HS-27A (cell line): Measurements from ENCODE around the gene PPP2R5C.
"Not testable (repeated sequence)": the region's sequence is repeated elsewhere in the genome, so short reads cannot be mapped to it uniquely, and the experiment has no call there.

ENCODE experiments used
- DNase-seq: peaks from one replicate; pipeline ENCODE4 v3.0.0-alpha.2; 2012; ENCODE audit warnings: low read depth, missing footprints

The PPP2R5C gene

DNA sequence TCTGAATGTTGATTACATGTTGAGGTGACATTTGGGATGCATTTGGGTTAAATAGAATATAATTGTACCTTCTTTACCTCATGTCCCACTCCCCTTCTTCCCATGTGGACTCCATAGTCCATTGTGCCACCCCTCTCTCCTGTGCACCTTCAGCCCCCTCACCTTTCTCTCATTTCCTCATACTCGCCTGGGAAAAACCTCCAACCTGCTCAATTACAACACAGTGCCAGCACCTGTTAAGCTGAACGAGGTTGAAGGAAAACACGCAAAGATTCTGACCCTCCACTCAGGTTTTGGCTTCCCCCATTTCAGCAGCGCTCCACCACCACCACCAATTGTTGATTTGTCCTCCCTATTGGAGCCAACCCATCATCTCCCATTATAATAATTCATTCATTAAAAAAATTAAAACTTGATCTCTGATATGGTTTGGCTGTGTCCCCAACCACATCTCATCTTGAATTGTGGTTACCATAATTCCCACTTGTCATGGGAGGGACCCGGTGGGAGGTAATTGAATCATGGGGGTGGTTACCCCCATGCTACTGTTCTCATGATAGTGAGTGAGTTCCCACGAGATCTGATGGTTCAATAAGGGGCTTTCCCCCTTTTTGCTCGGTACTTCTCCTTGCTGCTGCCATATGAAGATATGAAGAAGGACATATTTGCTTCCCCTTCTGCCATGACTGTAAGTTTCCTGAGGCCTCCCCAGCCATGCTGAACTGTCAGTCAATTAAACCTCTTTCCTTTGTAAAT lies 33.7 kb upstream of the PPP2R5C start:
- no peak for DNase-seq

DNA sequence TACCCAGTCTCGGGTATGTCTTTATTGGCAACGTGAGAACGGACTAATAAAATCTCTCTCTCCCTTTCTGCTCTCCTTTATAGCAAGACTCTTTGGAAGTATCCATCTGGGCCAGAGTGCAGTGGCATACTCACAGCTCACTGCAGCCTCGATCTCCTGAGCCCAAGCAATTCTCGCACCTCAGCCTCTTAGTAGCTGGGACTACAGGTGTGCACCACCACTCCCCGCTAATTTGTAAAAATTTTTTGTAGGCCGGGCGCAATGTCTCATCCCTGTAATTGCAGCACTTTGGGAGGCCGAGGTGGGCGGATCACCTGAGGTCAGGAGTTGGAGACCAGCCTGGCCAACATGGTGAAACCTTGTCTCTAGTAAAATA lies 33.2 kb upstream of the PPP2R5C start:
- no peak for DNase-seq

DNA sequence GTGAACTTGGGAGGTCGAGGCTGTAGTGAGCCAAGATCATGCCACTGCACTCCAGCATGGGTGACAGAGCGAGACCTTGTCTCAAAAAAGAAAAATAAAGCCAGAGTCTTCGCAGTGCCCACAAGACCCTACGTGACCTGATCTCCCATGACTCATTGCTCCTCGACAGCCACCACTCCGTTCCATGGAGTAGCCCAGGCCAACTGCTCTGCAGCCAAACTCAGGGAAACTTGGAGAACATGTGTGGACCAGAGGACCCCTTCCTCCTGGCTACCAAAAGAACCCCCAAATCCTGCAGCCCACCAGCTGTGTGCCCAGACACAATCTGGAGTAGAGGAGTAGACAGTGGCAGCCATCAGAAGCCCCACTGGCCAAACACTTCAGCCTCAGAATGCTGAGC lies 32.1 kb upstream of the PPP2R5C start:
- no peak for DNase-seq

DNA sequence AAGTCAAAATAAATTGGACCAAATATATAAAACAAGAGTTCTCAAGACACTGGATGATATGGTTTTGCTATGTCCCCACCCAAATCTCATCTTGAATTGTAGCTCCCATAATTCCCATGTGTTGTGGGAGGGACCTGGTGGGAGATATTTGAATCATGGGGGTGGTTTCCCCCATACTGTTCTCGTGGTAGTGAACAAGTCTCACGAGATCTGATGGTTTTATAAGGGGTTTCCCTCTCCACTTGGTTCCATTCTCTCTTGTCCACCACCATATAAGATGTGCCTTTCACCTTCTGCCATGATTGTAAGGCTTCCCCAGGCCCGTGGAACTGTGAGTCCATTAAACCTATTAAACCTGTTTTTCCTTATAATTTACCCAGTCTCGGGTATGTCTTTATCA lies 31.4 kb upstream of the PPP2R5C start:
- DNase-seq: not testable (repeated sequence)

DNA sequence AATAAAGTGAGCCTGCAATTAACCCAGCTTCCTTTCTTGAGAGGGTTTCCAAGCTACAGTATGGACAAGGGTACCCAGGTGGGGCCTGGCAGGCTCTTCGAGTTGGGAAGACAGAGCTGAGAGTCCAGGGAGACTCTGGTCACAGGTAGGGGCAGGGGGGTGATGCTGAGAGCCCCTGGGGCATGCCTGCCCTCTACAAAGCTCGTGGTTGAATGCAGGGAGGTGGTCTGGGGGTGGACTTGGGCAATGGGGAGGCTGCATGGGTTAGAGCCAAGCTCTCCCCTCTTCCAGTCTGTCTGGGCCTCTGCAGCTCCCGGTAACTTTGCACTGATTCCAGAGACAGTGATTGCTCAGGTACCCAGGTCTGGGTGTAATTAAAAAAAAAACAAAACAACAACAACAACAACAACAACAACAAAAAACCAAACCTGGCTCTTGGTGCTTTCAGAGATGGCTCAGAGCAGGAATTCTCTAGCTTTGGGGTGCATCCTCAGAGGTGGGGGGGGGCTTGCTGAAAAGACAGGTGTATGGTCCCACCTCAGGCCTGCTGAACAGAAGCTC lies 30.8 kb upstream of the PPP2R5C start:
- no peak for DNase-seq

DNA sequence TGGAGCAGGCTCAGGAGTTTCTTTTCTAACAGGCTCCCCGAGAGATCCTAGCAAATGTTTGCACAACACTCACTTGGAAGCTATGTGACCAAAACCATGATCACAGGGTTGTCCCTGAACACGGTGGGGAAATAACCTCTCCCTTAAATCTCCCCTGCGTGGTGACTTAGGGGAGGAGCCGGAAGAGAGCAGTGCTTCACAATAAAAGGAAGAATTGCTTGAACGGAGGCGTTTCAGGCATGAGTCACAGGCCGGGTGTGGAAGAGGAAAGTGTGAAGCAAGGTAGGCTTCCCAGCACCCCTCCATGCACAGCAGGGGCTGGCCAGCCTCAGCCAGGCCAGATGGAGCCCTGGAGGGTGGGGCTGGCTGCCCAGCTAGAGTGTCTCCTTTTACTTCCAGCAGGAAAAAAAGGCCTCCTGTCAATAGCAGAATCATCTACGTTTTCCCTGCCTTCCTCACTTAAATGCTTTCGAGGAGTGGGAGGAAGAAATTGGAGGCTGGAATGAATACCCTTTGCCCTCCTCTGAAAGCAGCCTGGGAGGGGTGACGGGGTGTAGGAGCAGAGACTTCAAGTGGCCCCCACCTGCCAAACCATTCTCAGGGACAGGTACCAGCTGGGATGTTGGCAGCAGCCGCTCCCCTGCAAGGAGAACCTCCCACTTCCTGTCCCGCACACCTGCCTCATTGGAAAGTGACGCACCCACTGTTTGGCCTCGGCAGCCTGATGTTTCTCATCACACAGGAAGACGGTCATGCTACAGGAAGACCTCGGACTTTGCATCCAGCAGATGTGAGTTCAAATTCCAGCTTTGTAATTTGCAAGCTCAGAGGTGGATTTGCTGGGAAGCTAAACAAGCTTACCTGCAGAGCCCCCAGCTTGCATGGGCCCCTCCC lies 30.1 kb upstream of the PPP2R5C start:
- peak; percentile 41 for DNase-seq

DNA sequence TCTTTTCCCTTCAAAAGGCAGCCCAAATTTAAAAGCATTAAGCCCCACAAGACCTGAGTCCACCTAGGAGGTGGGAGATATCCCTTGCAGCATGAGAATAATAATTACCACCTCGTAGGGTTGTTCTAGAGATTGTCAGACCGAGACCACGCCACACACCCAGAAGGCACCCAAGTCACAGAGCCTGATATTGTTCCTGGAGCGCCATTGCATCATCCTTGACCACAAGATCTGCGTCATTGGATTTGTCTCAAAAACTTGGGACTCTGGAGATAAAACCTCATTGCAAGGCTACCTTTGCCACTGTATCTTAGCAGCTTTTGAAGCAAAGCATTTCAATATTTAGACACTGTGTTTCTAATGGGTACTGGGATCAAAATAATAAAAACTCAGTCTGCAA lies 29.4 kb upstream of the PPP2R5C start:
- no peak for DNase-seq

DNA sequence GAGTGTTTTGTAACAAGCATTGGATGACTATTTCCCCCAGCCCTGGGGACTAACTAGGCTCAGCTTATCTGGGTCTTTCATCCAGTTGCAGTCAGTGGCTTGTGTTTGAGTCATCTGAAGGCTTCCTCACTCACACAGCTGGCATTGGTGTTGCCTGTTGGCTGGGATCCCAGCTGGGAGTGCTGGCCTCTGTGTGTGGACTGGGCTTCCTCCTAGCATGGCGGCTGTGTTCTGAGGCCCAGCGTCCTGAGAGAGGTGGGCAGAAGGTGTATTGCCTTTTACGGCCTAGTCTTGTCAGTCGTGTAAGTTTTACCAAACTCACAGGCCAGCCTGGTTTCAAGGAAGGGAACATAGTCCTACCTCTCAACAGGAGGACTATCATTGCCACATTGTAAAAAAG lies 28.3 kb upstream of the PPP2R5C start:
- no peak for DNase-seq

DNA sequence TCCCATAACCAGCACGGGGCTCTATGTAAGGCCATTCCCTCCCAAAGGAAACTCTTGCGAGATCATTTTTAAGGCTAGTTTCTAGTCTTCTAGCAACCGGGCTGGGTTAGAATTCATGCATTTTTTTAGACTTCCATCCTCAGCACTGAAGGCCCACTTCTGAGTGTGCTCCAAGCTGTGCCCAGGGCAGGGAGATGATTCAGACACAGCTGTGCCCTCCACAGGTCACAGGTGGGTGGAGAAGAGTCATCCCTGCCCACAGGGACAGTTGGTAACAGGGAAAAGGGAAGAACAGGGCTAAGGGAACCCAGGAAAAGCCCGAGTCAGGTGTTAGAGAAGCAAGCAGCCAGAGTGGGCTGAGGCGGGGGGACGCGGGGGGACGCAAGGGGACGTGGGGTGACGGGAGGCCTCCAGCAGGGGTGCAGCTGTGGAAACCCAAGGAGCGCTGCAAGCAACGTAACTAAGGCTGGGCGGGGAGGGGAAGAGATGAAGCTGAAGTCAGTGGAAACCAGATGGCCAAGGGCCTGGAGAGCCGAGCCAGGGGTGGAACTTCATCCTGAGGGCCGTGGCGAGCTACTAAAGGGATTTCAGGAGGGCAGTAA lies 27.2 kb upstream of the PPP2R5C start:
- DNase-seq: no peak

DNA sequence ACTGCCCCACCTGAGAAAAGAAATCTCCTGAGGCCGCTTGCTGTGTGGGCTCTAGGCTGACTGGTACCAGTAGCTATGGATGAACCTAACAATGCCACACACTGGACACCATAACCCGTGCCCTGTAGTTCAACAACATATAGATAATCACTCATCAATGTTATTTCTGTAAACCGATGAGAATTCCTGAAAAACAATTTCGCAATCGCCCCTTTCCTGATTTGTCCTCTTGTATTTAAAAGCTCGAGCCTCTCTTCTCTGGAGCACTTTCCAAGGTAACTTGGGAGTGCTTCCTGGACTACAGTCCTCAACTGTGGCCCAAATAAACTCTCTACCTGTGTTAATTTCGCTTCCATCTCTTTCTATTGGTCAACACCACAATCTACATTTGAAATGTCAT lies 26.1 kb upstream of the PPP2R5C start:
- DNase-seq: no peak

DNA sequence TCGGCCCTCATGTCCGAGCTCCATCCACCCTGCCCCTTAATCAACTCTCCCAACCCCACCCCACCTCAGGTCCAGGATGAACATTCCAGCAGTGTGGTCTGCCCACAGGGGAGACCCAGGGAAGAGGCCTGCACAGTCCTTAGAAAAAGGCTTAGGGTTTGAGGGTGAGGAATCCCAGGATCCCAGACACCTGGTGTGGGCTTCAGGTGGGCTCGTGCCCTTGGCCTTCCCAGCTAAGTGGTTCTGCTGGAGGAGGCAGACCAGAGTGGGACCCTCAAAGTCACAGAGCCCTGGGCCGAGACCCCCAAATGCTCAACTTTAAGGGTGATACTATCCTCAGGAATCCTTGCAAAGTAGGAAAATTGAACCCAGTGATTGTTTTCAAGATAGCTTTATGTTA lies 25.4 kb upstream of the PPP2R5C start:
- DNase-seq: no peak

DNA sequence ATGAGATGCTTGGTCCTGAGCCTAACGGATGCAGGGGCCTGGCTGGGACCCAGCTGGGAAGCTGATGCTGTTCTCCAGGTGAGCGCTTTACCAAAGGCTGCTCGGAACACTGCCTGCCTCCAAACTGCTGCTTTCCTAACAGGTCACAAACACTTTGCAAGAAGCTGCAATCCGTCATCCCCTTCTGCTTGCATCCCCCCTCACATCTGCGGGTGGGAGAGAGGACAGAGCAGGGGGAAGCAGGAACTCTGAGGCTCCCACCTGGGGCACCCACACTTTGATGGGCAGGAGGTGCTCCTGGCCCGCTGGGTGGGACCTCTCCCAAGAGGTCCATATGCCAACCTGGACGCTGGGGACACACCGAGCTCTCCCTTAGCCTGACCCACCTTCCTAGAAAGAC lies 24.9 kb upstream of the PPP2R5C start:
- DNase-seq: no peak

DNA sequence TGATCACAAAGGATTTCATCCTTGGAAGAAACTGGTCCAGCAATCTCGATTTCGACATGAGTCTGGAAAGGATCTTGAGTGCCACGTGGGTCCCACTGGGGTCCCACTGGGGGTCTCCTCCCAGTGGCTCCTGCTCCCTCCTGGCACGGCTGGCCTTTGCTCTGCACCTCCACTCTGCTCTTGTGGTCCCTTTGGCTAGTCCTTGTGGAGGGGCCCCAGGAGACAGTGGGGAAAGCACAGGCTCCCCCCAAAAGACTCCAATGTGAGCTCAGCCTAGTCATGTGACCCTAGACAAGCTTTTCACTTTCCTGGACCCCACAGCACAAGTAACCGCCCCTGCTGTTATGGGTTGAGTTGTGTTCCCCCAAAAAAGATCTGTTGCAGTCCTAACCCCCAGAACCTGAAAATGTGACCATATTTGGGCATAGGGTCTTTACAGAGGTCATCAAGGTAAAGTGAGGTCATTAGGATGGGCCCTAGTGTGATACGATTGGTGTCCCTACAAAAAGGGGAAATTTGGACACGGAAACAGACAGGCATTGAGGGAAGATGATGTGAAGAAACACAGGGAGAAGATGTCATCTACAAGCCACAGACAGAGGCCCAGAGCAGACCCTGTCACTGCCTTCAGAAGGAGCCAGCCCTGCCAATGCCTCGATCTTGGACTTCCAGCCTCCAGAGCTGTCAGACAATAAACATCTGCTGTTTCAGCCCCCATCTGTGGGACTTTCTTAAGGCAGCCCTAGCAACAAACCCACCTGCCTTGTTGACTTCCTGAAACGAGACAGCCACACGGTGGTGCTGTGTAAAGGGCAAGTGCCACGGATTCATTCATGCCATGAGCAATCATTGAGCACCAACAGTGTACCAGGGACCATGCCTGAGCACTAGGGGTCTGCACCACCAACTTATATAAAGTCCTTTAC lies 23.8 kb upstream of the PPP2R5C start:
- no peak for DNase-seq

DNA sequence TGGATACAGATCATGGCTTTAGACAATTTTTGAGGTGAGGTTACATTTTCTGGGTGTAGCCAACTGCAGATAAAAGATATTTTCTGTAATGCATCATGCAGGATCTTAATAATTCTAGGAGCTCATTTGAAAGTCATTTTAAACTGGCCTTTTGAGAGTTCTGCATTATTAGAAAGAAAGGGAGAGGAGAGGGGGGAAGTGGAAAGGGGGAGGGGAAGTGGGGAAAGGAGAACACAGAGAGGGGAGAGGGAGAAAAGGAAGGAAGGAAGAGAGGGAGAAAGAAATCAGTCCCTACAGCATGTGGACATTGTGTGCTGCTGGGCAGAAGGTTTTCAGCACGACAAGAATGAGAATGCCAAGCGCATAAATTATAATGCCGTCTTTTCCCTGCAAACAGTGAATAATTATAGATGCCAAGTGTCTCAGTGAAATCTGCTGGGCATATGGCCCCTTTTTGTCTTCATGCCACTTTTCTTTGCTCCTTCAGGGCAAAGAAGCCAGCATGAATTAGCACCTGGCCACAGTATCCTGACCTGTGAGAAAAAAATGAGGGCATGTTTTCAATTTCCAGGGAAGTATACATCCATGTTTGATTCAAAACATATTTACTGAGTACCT lies 22.7 kb upstream of the PPP2R5C start:
- no peak for DNase-seq

DNA sequence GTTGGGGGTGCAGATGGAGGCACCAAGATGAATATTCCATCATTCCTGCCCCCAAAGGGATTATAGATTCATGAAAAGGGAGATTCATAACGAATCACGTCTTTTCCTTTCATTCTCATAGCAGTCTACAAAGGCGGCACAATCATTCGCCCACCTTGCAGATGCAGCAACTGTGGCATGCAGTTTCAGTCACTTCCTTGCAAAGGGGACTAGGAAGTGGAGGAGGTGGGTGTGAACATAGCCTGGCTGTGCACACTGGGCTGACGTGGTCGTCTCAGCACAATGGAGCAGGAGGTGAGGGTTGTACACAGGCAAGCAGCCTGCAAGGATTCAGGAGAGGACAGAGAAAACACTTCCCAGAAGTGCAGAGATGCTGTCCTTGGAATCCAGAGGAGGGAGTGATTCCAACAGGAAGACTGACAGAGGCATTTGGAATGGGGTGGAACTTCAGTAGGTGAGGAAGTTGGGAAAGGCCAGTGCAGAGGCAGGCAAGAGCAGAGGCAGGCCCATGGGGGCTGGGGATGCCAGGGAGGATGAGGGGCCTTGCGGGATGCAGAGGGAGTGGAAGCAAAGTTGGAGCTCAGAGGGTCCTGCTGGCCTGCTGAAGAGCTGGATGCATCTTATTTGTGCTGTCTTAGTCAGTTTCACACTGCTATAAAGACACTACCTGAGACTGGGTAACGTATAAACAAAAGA lies 21.9 kb upstream of the PPP2R5C start:
- no peak for DNase-seq

DNA sequence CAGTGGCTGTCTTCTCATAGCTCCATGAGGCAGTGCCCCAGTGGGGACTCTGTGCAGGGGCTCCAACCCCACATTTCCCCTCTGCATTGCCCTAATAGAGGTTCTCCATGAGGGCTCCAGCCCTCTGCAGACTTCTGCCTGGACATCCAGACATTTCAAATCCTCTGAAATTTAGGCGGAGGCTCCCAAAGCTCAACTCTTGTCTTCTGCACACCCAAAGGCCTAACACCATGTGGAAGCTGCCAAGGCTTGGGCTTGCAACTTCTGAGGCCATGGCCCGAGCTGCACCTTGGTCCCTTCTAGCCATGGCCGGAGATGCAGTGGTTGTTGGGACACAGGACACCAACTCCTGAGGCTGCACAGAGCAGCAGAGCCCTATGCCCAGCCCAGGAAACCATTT lies 20.5 kb upstream of the PPP2R5C start:
- DNase-seq: no peak

DNA sequence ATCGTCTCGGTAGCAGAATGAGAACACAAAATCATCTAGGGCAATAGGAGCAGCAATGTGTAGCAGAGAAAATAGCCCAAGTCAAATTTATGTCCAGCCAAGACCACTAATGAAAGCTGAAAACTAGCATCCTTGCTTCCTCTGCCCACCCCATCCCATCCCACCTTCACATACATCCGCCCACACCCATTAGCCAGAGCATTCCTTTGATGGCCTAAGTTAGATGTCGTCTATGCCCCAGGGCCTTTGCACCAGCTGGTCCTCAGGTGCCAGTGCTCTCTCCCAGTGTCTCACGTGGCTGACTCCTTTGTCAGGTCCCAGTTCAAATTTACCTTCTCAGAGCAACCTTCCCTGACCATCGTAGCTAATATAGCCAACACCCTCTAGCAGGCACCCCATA lies 17.8 kb upstream of the PPP2R5C start:
- no peak for DNase-seq

DNA sequence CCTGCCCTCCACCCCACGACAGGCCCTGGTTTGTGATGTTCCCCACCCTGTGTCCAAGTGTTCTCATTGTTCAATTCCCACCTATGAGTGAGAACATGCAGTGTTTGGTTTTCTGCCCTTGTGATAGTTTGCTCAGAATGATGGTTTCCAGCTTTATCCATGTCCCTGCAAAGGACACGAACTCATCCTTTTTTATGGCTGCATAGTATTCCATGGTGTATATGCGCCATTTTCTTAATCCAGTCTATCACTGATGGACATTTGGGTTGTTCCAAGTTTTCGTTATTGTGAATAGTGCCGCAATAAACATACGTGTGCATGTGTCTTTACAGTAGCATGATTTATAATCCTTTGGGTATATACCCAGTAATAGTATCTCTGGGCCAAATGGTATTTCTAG lies 17.1 kb upstream of the PPP2R5C start:
- DNase-seq: not testable (repeated sequence)

DNA sequence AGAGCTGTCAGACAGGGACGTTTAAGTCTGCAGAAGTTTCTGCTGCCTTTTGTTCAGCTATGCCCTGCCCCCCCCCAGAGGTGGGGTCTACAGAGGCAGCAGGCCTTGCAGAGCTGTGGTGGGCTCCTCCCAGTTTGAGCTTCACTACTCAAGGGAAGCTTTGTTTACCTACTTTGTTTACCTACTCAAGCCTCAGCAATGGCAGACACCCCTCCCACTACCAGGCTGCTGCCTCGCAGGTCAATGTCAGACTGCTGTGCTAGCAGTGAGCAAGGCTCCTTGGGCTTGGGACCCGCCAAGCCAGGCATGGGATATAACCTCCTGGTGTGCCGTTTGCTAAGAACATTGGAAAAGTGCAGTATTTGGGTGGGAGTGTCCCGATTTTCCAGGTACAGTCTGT lies 11.8 kb upstream of the PPP2R5C start:
- not testable (repeated sequence) for DNase-seq

DNA sequence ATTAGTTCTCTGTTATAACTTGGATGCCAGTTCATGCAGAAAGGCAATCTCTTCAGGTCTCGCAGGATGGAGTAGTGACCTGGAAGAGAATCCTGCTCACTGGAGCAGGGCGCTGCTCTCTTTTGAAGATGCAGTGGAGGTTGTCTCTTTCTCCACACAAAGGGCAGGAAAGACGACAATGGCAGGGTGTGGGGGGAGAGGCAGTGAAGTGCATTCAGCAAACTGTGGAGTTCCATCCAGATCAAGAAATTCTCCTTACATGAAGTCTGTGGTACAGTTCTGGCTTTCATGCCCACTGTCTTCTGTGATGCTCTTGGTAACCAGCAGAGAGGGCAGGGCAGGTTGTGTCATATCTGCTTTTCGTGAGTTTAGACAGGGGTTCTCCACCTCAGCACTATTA lies 6.6 kb upstream of the PPP2R5C start:
- DNase-seq: no peak
